HG03565 (cell line): Measurements from ENCODE around the gene VLDLR.

Experiments
- ATAC-seq: cut with Tn5 transposase; IDR thresholded peaks from one replicate; pipeline ENCODE4 v1.9.1; 2021; ENCODE audit warnings: mild to moderate bottlenecking, moderate library complexity; ENCODE audit not compliant: unreplicated experiment

Gene VLDLR

GRCh38 chr9:2662496-2662895 lies 40.9 kb downstream of the VLDLR start:
- ATAC-seq = no peak

GRCh38 chr9:2663461-2664173 lies 42.0 kb downstream of the VLDLR start:
- no peak for ATAC-seq

GRCh38 chr9:2664174-2665065 lies 42.8 kb downstream of the VLDLR start:
- no peak for ATAC-seq

- ATAC-seq = no peak
These were observed 45.0 kb downstream of the VLDLR start for GRCh38 chr9:2666569-2666968.

GRCh38 chr9:2673161-2673560 lies 51.6 kb downstream of the VLDLR start:
- ATAC-seq = no peak

GRCh38 chr9:2674141-2674824 lies 52.7 kb downstream of the VLDLR start:
- ATAC-seq = no peak

GRCh38 chr9:2675834-2676233 lies 54.2 kb downstream of the VLDLR start:
- no peak for ATAC-seq

GRCh38 chr9:2676466-2676865 lies 54.9 kb downstream of the VLDLR start:
- no peak for ATAC-seq

GRCh38 chr9:2677915-2678889 lies 56.6 kb downstream of the VLDLR start:
- ATAC-seq = no peak

- no peak for ATAC-seq
These were observed 57.4 kb downstream of the VLDLR start for GRCh38 chr9:2679011-2679410.

- ATAC-seq = no peak
These were observed 60.4 kb downstream of the VLDLR start for GRCh38 chr9:2681981-2682380.

GRCh38 chr9:2686911-2687310 lies 65.3 kb downstream of the VLDLR start:
- no peak for ATAC-seq

- no peak for ATAC-seq
These were observed 67.0 kb downstream of the VLDLR start for GRCh38 chr9:2688636-2689035.

GRCh38 chr9:2691212-2691611 lies 69.6 kb downstream of the VLDLR start:
- no peak for ATAC-seq

- ATAC-seq = no peak
These were observed 70.0 kb downstream of the VLDLR start for GRCh38 chr9:2691626-2692025.

- no peak for ATAC-seq
These were observed 71.5 kb downstream of the VLDLR start for GRCh38 chr9:2693056-2693455.

- ATAC-seq = no peak
These were observed 75.9 kb downstream of the VLDLR start for GRCh38 chr9:2697492-2697891.

GRCh38 chr9:2700398-2700797 lies 78.8 kb downstream of the VLDLR start:
- ATAC-seq = no peak

GRCh38 chr9:2700909-2701550 lies 79.4 kb downstream of the VLDLR start:
- no peak for ATAC-seq

GRCh38 chr9:2704504-2704903 lies 82.9 kb downstream of the VLDLR start:
- no peak for ATAC-seq
